Right lobe of liver (tissue), 4 donors: ENCODE results near the gene C4A.
"Not testable (repeated sequence)": the region's sequence is repeated elsewhere in the genome, so short reads cannot be mapped to it uniquely, and the experiment has no call there.

Experiments used
- POLR2A ChIP-seq: fragments of 450-650 bp; IDR thresholded peaks from one replicate; pipeline ENCODE4 v1.6.1; 2017; ENCODE audit warnings: antibody characterized with exemption, mild to moderate bottlenecking
- TF ChIP-seq, protein P1 (sequence below), 4 donors: fragments of 200-600 bp in 3 of 4; fragments of 450-650 bp in 1 of 4; IDR thresholded peaks; one replicate each; pipeline versions ENCODE4 v1.5.1 to v1.8.0; 2016 to 2022; ENCODE audit warnings: antibody characterized with exemption in 4 of 4, mild to moderate bottlenecking in 2 of 4
- donor health status: DM: no; HTN: no; CAD: no.
- donor health status: DM: no; HTN: no; CAD: no.
- donor health status: DM: no; HTN: yes; CAD: no.

DNA sequence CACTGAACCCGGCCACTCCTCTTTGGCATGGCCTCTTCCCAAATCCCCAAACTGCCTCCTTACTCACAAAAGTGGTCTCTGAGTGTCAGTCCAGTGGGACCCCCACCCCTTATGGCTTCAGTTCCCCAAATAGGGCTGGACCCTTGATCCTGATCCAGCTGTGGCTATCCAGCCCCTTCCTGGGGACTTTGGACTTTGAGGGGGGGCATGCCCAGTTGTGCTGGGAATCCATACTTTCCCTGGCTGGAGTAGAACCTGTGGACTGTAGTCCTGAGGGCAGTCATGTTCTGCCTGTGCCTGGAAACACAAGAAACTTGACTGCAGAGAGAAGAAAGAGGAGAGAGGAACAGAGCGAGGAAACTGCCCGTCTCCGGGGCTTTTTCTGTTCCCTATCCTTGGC lies 22.5 kb downstream of the C4A start:
- TF ChIP-seq, protein P1, sequence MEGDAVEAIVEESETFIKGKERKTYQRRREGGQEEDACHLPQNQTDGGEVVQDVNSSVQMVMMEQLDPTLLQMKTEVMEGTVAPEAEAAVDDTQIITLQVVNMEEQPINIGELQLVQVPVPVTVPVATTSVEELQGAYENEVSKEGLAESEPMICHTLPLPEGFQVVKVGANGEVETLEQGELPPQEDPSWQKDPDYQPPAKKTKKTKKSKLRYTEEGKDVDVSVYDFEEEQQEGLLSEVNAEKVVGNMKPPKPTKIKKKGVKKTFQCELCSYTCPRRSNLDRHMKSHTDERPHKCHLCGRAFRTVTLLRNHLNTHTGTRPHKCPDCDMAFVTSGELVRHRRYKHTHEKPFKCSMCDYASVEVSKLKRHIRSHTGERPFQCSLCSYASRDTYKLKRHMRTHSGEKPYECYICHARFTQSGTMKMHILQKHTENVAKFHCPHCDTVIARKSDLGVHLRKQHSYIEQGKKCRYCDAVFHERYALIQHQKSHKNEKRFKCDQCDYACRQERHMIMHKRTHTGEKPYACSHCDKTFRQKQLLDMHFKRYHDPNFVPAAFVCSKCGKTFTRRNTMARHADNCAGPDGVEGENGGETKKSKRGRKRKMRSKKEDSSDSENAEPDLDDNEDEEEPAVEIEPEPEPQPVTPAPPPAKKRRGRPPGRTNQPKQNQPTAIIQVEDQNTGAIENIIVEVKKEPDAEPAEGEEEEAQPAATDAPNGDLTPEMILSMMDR (IDR thresholded peaks at IDR 0.05) = not testable (repeated sequence)
- not testable (repeated sequence) for TF ChIP-seq POLR2A
